ENCODE data around the gene RNF212.
A peak's percentile ranks its signal among the peaks of the same experiment; 100 is the strongest.

RNF212 gene

GRCh38 chr4:1090465-1091440, 22.6 kb downstream of the RNF212 start:
- DNase-seq (ENCODE audit: low read depth in 2 of 2): no peak

- DNase-seq (ENCODE audit: low read depth in 2 of 2): no peak
Measured at GRCh38 chr4:1090036-1090435, 23.3 kb downstream of the RNF212 start.

GRCh38 chr4:1087371-1087770, 26.0 kb downstream of the RNF212 start:
- no peak for DNase-seq (ENCODE audit: low read depth in 2 of 2)

GRCh38 chr4:1086011-1086410, 27.4 kb downstream of the RNF212 start:
- no peak for DNase-seq (ENCODE audit: low read depth in 2 of 2)

- no peak for DNase-seq (ENCODE audit: low read depth in 2 of 2)
Measured at GRCh38 chr4:1085404-1085799, 28.0 kb downstream of the RNF212 start.

- DNase-seq (ENCODE audit: low read depth in 2 of 2): no peak
Measured at GRCh38 chr4:1084796-1085403, 28.5 kb downstream of the RNF212 start.

- no peak for DNase-seq (ENCODE audit: low read depth in 2 of 2)
Measured at GRCh38 chr4:1084394-1084793, 29.0 kb downstream of the RNF212 start.

- DNase-seq (ENCODE audit: low read depth in 2 of 2): no peak
Measured at GRCh38 chr4:1082215-1083182, 30.9 kb downstream of the RNF212 start.

GRCh38 chr4:1081689-1082040, 31.7 kb downstream of the RNF212 start:
- DNase-seq (ENCODE audit: low read depth in 2 of 2): no peak

- no peak for DNase-seq (ENCODE audit: low read depth in 2 of 2)
Measured at GRCh38 chr4:1080961-1081688, 32.2 kb downstream of the RNF212 start.

- no peak for DNase-seq (ENCODE audit: low read depth in 2 of 2)
Measured at GRCh38 chr4:1080432-1080831, 32.9 kb downstream of the RNF212 start.

- DNase-seq (ENCODE audit: low read depth in 2 of 2): no peak
Measured at GRCh38 chr4:1079711-1080265, 33.6 kb downstream of the RNF212 start.

- no peak for DNase-seq (ENCODE audit: low read depth in 2 of 2)
Measured at GRCh38 chr4:1078490-1078889, 34.9 kb downstream of the RNF212 start.

GRCh38 chr4:1077711-1078477, 35.5 kb downstream of the RNF212 start:
- no peak for DNase-seq (ENCODE audit: low read depth in 2 of 2)

GRCh38 chr4:1075809-1076699, 37.3 kb downstream of the RNF212 start:
- no peak for DNase-seq (ENCODE audit: low read depth in 2 of 2)

GRCh38 chr4:1075225-1075624, 38.1 kb downstream of the RNF212 start:
- no peak for DNase-seq (ENCODE audit: low read depth in 2 of 2)

GRCh38 chr4:1074077-1074476, 39.3 kb downstream of the RNF212 start:
- no peak for DNase-seq (ENCODE audit: low read depth in 2 of 2)

- DNase-seq (ENCODE audit: low read depth in 2 of 2): peak in 1 of 2 donors; percentile 24
Measured at GRCh38 chr4:1072830-1073446, 40.4 kb downstream of the RNF212 start.

GRCh38 chr4:1069394-1069793, 44.0 kb downstream of the RNF212 start:
- no peak for DNase-seq (ENCODE audit: low read depth in 2 of 2)

Data from stimulated activated CD8-positive, alpha-beta memory T cell treated with anti-CD3 and anti-CD28 coated beads, Interleukin-2, amount 100 ng/mL, for 1 hour (primary cell).